HUES64 (cell line): Measurements from ENCODE around the gene CNTNAP2.

ENCODE experiments used
- H3K27ac ChIP-seq: 2 replicates; pipeline ENCODE4 v1.7.0; 2013; ENCODE audit warnings: low read depth, low read length, inconsistent platforms
- H3K27me3 ChIP-seq: 2 replicates; pipeline ENCODE4 v1.6.1; 2013; ENCODE audit warnings: mild to moderate bottlenecking, low read length; ENCODE audit not compliant: insufficient read depth
- H3K36me3 ChIP-seq: 2 replicates; pipeline ENCODE4 v1.6.1; 2013; ENCODE audit warnings: mild to moderate bottlenecking, low read length; ENCODE audit not compliant: insufficient read depth
- H3K4me1 ChIP-seq: 2 replicates; pipeline ENCODE4 v1.6.1; 2013; ENCODE audit warnings: mild to moderate bottlenecking, low read length, moderate library complexity; ENCODE audit not compliant: insufficient read depth
- H3K4me3 ChIP-seq: 2 replicates; pipeline ENCODE4 v1.5.1; 2013; ENCODE audit warnings: mild to moderate bottlenecking, low read length, moderate library complexity
- H3K9ac ChIP-seq: 2 replicates; pipeline ENCODE4 v1.6.1; 2013; ENCODE audit warnings: mild to moderate bottlenecking, low read depth, low read length
- H3K9me3 ChIP-seq: 2 replicates; pipeline ENCODE4 v1.6.1; 2013; ENCODE audit warnings: low read depth, low read length; ENCODE audit not compliant: insufficient read depth
- WGBS: fragments of 150-250, 120-280 bp; methylation state at CpG from one replicate; pipeline ENCODE4 v1.1.7; 2013; ENCODE audit warnings: missing lambda C conversion rate; 5-methylcytosine and 5-hydroxymethylcytosine counted together

The CNTNAP2 gene

GRCh38 chr7:146665023-146665422 lies 548.4 kb downstream of the CNTNAP2 start:
- WGBS, result 96% methylated on average over 11 of the region's 12 CpGs
- no peak overlapping the region for H3K4me3 ChIP-seq

GRCh38 chr7:146670532-146670931 lies 553.9 kb downstream of the CNTNAP2 start:
- Histone ChIP-seq H3K36me3 (no peaks in the 10 kb centered on the region), H3K9ac (no peak overlapping the region), H3K4me3 (no peak overlapping the region), H3K27ac (no peak overlapping the region), H3K27me3 (no peaks in the 10 kb centered on the region), H3K4me1 (no peaks in the 10 kb centered on the region), H3K9me3 (no peaks in the 10 kb centered on the region)
- WGBS, result 93% methylated on average over 2 of the region's 2 CpGs

More at GRCh38 chr7:146665023-146665422, 548.4 kb downstream of the CNTNAP2 start:
- H3K9ac ChIP-seq, result no peak overlapping the region
- H3K9me3 ChIP-seq, result no peaks in the 10 kb centered on the region
- H3K27ac ChIP-seq, result no peak overlapping the region
- H3K27me3 ChIP-seq, result no peaks in the 10 kb centered on the region
- H3K4me1 ChIP-seq, result no peaks in the 10 kb centered on the region
- H3K36me3 ChIP-seq, result no peaks in the 10 kb centered on the region

GRCh38 chr7:146681487-146681886 lies 564.9 kb downstream of the CNTNAP2 start:
- Histone ChIP-seq H3K9ac (no peak overlapping the region), H3K4me3 (no peak overlapping the region), H3K27ac (no peak overlapping the region), H3K36me3 (no peaks in the 10 kb centered on the region), H3K4me1 (no peaks in the 10 kb centered on the region), H3K9me3 (no peaks in the 10 kb centered on the region), H3K27me3 (no peaks in the 10 kb centered on the region)

- 100% methylated on average over 1 of the region's 1 CpG for WGBS
- no peak overlapping the region for H3K27ac ChIP-seq
- no peaks in the 10 kb centered on the region for H3K4me1 ChIP-seq
- H3K4me3 ChIP-seq, result no peak overlapping the region
- H3K9ac ChIP-seq, result no peak overlapping the region
- no peaks in the 10 kb centered on the region for H3K9me3 ChIP-seq
- H3K27me3 ChIP-seq, result no peaks in the 10 kb centered on the region
- no peaks in the 10 kb centered on the region for H3K36me3 ChIP-seq
These were observed 566.8 kb downstream of the CNTNAP2 start for GRCh38 chr7:146683439-146683838.

GRCh38 chr7:146690987-146691386 lies 574.4 kb downstream of the CNTNAP2 start:
- H3K9ac ChIP-seq, result no peak overlapping the region
- H3K27ac ChIP-seq, result no peak overlapping the region
- H3K4me1 ChIP-seq, result no peaks in the 10 kb centered on the region
- H3K9me3 ChIP-seq, result no peaks in the 10 kb centered on the region
- no peaks in the 10 kb centered on the region for H3K27me3 ChIP-seq
- H3K36me3 ChIP-seq, result no peaks in the 10 kb centered on the region
- no peak overlapping the region for H3K4me3 ChIP-seq
- WGBS, result 100% methylated on average over 2 of the region's 3 CpGs

GRCh38 chr7:146698995-146699610 lies 582.5 kb downstream of the CNTNAP2 start:
- Histone ChIP-seq H3K27ac (no peak overlapping the region), H3K4me3 (no peak overlapping the region), H3K9ac (no peak overlapping the region), H3K36me3 (no peaks in the 10 kb centered on the region), H3K4me1 (no peaks in the 10 kb centered on the region), H3K27me3 (no peaks in the 10 kb centered on the region), H3K9me3 (no peaks in the 10 kb centered on the region)
- WGBS, result 100% methylated on average over 1 of the region's 1 CpG

- Histone ChIP-seq H3K27me3 (no peaks in the 10 kb centered on the region), H3K4me1 (no peaks in the 10 kb centered on the region), H3K4me3 (no peak overlapping the region), H3K9me3 (no peaks in the 10 kb centered on the region), H3K9ac (no peak overlapping the region), H3K36me3 (no peaks in the 10 kb centered on the region), H3K27ac (no peak overlapping the region)
- 100% methylated on average over 1 of the region's 1 CpG for WGBS
These were observed 583.5 kb downstream of the CNTNAP2 start for GRCh38 chr7:146700015-146700560.

- Histone ChIP-seq H3K36me3 (no peaks in the 10 kb centered on the region), H3K27ac (no peak overlapping the region), H3K4me1 (no peaks in the 10 kb centered on the region), H3K9me3 (no peaks in the 10 kb centered on the region), H3K9ac (no peak overlapping the region), H3K27me3 (no peaks in the 10 kb centered on the region), H3K4me3 (no peak overlapping the region)
- 95% methylated on average over 3 of the region's 3 CpGs for WGBS
These were observed 584.6 kb downstream of the CNTNAP2 start for GRCh38 chr7:146701166-146701565.

- H3K9me3 ChIP-seq, result no peaks in the 10 kb centered on the region
These were observed 586.3 kb downstream of the CNTNAP2 start for GRCh38 chr7:146702898-146703297.

GRCh38 chr7:146709451-146710027 lies 592.9 kb downstream of the CNTNAP2 start:
- no peaks in the 10 kb centered on the region for H3K27me3 ChIP-seq
- H3K9ac ChIP-seq, result no peak overlapping the region
- 89% methylated on average over 4 of the region's 4 CpGs for WGBS
- H3K4me3 ChIP-seq, result no peak overlapping the region
- H3K9me3 ChIP-seq, result no peaks in the 10 kb centered on the region
- no peak overlapping the region for H3K27ac ChIP-seq
- H3K4me1 ChIP-seq, result no peaks in the 10 kb centered on the region
- no peaks in the 10 kb centered on the region for H3K36me3 ChIP-seq

More at GRCh38 chr7:146702898-146703297, 586.3 kb downstream of the CNTNAP2 start:
- Histone ChIP-seq H3K4me3 (no peak overlapping the region), H3K36me3 (no peaks in the 10 kb centered on the region), H3K27me3 (no peaks in the 10 kb centered on the region), H3K27ac (no peak overlapping the region), H3K4me1 (no peaks in the 10 kb centered on the region), H3K9ac (no peak overlapping the region)
- WGBS, result 100% methylated on average over 1 of the region's 1 CpG

- Histone ChIP-seq H3K4me3 (no peak overlapping the region), H3K27me3 (no peaks in the 10 kb centered on the region), H3K36me3 (no peaks in the 10 kb centered on the region), H3K9me3 (no peaks in the 10 kb centered on the region), H3K27ac (no peak overlapping the region), H3K4me1 (no peaks in the 10 kb centered on the region), H3K9ac (no peak overlapping the region)
- no CpG with 5 or more reads among the region's 1 CpG for WGBS
These were observed 596.6 kb downstream of the CNTNAP2 start for GRCh38 chr7:146713205-146713604.
